Measurements from ENCODE around the gene GRPEL2.

The GRPEL2 gene

GRCh38 chr5:149365418-149365817, 20.1 kb downstream of the GRPEL2 start:
- H3K4me3 Mint-ChIP-seq: no peak overlapping the region
- H3K36me3 Mint-ChIP-seq (ENCODE audit: low read depth): no peaks in the 10 kb centered on the region
- H3K4me1 Mint-ChIP-seq: peaks cover 14% of the 10 kb centered on the region
- no peaks in the 10 kb centered on the region for H3K9me3 Mint-ChIP-seq
- no peak for TF ChIP-seq CTCF (IDR thresholded peaks at IDR 0.05; ENCODE audit: unreplicated experiment in 3 of 3)
- H3K27me3 Mint-ChIP-seq (ENCODE audit: low read depth): peaks cover 7% of the 10 kb centered on the region
- no peak overlapping the region for H3K27ac Mint-ChIP-seq

GRCh38 chr5:149366169-149366729, 20.9 kb downstream of the GRPEL2 start:
- Mint-ChIP-seq H3K27ac (no peak overlapping the region), H3K36me3 (ENCODE audit: low read depth) (no peaks in the 10 kb centered on the region), H3K9me3 (no peaks in the 10 kb centered on the region), H3K4me3 (no peak overlapping the region), H3K27me3 (ENCODE audit: low read depth) (peaks cover 8% of the 10 kb centered on the region), H3K4me1 (peaks cover 22% of the 10 kb centered on the region)
- TF ChIP-seq CTCF (IDR thresholded peaks at IDR 0.05; ENCODE audit: unreplicated experiment in 3 of 3): no peak

GRCh38 chr5:149367249-149367971, 22.1 kb downstream of the GRPEL2 start:
- peak overlapping the region; percentile 36 to 59 (median 57) for H3K27ac Mint-ChIP-seq
- peak; percentile 71 to 79 (median 77) for TF ChIP-seq CTCF (IDR thresholded peaks at IDR 0.05; ENCODE audit: unreplicated experiment in 3 of 3)
- no peaks in the 10 kb centered on the region for H3K36me3 Mint-ChIP-seq (ENCODE audit: low read depth)

GRCh38 chr5:149367972-149368645, 22.8 kb downstream of the GRPEL2 start:
- no peaks in the 10 kb centered on the region for H3K9me3 Mint-ChIP-seq
- H3K4me1 Mint-ChIP-seq: peaks cover 33% of the 10 kb centered on the region
- H3K27me3 Mint-ChIP-seq (ENCODE audit: low read depth): peaks cover 11% of the 10 kb centered on the region
- no peak for TF ChIP-seq CTCF (IDR thresholded peaks at IDR 0.05; ENCODE audit: unreplicated experiment in 3 of 3)
- no peak overlapping the region for H3K27ac Mint-ChIP-seq
- H3K36me3 Mint-ChIP-seq (ENCODE audit: low read depth): no peaks in the 10 kb centered on the region
- H3K4me3 Mint-ChIP-seq: no peak overlapping the region

More at GRCh38 chr5:149367249-149367971, 22.1 kb downstream of the GRPEL2 start:
- H3K4me1 Mint-ChIP-seq: peaks cover 29% of the 10 kb centered on the region
- H3K27me3 Mint-ChIP-seq (ENCODE audit: low read depth): peaks cover 11% of the 10 kb centered on the region
- H3K9me3 Mint-ChIP-seq: no peaks in the 10 kb centered on the region
- no peak overlapping the region for H3K4me3 Mint-ChIP-seq

- peaks cover 12% of the 10 kb centered on the region for H3K27me3 Mint-ChIP-seq (ENCODE audit: low read depth)
Measured at GRCh38 chr5:149370878-149371277, 25.6 kb downstream of the GRPEL2 start.

More at GRCh38 chr5:149370878-149371277, 25.6 kb downstream of the GRPEL2 start:
- no peak for TF ChIP-seq CTCF (IDR thresholded peaks at IDR 0.05; ENCODE audit: unreplicated experiment in 3 of 3)
- H3K9me3 Mint-ChIP-seq: no peaks in the 10 kb centered on the region
- peaks cover 39% of the 10 kb centered on the region for H3K4me1 Mint-ChIP-seq
- H3K27ac Mint-ChIP-seq: peak overlapping the region in 2 of 3 experiments; percentile 65 to 86
- no peaks in the 10 kb centered on the region for H3K36me3 Mint-ChIP-seq (ENCODE audit: low read depth)
- peak overlapping the region in 1 of 3 experiments; percentile 62 for H3K4me3 Mint-ChIP-seq

Data from nephron (organoid).